GM19238 (cell line): Measurements from ENCODE around the gene PNMT.
A peak's percentile ranks its signal among the peaks of the same experiment; 100 is the strongest.
"Not testable (repeated sequence)": the region's sequence is repeated elsewhere in the genome, so short reads cannot be mapped to it uniquely, and the experiment has no call there.

Source experiments
- DNase-seq: peaks from one replicate; pipeline ENCODE4 v3.0.0; 2011; ENCODE audit warnings: low spot score; ENCODE audit not compliant: insufficient read length

The PNMT gene

DNA sequence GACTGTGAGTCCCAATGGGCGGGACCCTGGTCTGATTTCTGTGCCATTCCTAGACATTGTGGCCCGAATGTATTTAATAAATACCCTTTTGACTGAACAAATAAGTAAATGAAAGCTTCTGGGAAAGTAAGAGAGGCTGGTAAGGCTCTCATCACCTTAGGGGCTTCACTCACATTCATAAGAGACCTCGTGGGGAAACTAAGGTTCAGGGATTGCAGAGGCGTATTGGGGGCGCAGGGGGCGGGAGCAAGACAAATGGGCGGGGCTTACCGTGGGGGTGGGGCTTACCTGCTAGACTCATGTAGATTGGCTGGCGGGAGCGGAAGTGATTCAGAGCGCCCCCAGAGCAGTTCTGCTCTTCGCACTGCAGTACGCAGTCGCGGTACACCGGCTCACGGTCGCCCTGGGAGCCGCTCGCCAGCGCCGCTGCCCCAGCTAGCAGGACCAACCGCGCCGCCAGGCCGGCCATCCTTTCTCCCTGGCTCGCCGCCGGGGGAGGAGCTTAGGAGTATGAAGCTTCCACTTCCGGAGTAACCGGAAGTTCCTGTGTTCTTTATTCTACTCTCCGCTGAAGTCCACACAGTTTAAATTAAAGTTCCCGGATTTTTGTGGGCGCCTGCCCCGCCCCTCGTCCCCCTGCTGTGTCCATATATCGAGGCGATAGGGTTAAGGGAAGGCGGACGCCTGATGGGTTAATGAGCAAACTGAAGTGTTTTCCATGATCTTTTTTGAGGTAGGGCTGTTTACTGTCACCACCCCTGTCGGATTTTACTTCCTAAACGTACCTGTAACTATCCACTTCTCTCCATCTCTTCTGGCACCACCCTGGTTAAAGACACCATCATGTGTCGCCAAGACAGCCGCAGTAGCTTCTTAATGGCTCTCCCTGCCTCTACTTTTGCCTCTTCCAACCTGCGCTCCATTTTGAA lies 19.6 kb downstream of the PNMT start, which contains the start of gene PGAP3:
Gene PGAP3 (minus strand): TSS at position 512 of the 929 bp plus-strand sequence. CDS start 43 bp downstream, at position 469.
- peak; percentile 89 for DNase-seq

DNA sequence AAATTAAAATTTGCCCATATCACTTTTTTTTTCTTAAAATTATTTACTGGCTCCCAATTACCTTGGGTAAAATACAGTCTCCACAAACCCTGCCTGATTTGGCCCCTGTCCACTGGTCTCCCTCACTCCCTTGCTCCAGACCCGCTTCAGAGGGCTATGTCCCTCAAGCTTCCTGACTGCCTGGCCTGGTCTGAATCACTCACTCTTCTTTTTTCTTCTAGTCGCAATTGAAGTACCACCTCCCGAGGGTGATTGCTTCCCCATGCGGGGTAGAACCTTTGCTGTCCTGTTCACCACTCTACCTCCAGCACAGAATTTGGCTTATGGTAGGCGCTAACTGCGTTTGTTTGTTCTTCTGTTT lies 20.2 kb downstream of the PNMT start:
- DNase-seq = no peak

DNA sequence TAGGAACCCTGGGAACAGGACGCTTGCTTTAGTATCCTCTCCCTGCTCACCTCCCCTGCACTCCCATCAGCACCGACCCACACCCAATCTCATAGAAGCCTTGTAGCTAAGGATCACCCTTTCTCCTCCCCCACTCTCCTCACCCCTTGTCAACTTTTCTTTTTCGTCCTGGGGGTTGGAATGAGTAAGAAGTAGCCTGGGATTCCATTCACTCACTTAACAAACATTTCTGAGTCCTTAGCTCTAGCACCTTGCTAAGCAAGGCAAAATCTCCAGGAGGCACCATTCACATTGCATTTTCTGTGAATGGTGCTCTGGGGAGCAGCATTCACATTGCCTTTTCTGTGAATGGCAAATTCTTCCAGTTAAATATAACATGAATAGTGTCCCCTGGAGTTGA lies 20.7 kb downstream of the PNMT start:
- no peak for DNase-seq

DNA sequence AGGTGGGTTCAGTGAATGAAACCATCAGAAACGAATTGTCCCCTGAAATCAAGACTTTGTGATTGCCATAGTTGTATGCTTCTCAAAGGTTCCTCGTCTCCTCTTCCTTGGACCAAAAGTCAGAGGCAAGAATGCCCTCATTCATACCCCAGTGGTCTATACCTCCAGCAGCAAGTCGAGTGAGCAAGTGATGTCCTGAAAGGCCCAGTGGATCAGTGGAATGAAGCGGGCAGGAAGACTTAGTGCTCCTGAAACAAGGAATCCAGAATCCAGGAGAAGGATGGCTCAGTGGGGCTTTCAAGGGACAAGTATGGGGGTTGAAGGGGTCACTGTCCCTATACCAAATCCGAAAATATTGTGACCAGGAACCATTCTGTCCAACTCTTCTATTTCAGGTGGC lies 26.3 kb downstream of the PNMT start:
- DNase-seq = no peak

DNA sequence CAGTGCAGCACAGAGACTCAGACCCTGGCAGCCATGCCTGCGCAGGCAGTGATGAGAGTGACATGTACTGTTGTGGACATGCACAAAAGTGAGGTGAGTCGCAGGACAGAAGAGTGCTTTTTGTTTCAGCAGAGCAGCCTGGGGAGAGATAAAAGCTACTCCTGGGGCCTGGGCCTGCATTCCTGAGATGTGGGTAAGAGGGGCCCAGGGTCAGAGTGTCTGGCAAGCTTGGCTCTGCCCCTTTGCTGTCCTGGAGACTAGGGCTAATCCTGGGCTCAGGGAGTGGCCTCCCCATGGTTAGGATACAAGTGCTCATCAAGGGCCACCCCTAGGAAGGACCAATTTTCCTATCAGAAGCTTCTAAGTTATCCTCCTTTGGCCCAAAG lies 26.8 kb downstream of the PNMT start:
- DNase-seq = no peak

DNA sequence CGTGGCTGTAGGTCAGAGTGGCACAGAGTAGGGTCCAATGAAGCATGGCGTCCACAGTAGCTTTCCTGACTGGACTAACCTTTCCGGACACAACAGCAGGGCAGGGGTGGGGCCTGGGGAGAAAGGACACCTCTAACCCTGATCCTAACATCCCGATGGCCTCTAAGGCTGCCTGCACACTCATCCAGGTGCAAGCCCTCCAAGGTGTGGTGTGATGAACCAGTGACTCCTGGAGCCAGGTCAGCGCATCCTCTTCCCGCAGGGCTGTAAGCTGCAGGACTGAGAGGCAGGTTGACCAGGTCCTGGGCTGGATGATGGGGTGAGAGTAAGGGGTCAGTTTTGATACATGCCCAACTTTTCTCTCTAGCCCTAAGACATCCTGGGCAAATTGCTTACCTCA lies 28.5 kb downstream of the PNMT start:
- no peak for DNase-seq

DNA sequence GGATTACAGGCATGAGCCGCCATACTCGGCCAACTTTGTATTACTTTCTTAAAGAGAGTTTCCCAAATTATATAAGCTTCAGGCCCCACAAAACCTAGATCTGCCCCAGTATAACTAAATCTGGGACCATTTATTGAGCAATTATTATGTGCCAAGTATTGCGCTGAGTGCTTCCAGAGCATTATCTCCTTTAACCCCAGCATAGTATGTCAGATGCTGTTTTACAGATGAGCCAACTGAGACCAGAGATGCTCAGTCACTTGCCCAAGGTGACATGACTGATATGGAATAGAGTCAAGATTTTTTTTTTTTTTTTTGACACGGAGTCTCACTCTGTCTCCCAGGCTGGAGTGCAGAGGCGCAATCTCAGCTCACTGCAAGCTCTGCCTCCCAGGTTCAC lies 29.7 kb downstream of the PNMT start:
- DNase-seq = no peak

DNA sequence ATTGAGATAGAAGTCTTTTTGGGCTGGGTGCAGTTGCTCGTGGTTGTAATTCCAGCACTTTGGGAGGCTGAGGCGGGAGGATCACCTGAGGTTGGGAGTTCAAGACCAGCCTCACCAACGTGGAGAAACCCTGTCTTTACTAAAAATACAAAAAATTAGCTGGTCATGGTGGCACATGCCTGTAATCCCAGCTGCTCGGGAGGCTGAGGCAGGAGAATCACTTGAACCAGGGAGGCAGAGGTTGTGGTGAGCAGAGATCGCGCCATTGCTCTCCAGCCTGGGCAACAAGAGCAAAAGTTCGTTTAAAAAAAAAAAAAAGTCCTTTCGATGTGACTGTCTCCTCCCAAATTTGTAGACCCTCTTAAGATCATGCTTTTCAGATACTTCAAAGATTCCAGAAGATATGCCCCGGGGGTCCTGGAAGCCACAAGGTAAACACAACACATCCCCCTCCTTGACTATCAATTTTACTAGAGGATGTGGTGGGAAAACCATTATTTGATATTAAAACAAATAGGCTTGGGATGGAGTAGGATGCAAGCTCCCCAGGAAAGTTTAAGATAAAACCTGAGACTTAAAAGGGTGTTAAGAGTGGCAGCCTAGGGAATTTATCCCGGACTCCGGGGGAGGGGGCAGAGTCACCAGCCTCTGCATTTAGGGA lies 31.0 kb downstream of the PNMT start:
- DNase-seq = not testable (repeated sequence)

DNA sequence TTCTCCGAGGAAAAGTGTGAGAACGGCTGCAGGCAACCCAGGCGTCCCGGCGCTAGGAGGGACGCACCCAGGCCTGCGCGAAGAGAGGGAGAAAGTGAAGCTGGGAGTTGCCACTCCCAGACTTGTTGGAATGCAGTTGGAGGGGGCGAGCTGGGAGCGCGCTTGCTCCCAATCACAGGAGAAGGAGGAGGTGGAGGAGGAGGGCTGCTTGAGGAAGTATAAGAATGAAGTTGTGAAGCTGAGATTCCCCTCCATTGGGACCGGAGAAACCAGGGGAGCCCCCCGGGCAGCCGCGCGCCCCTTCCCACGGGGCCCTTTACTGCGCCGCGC lies 31.5 kb downstream of the PNMT start, which contains the start of gene ERBB2:
Gene ERBB2 (plus strand): TSS at position 247 of the 330 bp plus-strand sequence. CDS start 175 bp downstream, outside the sequence.
- no peak for DNase-seq

DNA sequence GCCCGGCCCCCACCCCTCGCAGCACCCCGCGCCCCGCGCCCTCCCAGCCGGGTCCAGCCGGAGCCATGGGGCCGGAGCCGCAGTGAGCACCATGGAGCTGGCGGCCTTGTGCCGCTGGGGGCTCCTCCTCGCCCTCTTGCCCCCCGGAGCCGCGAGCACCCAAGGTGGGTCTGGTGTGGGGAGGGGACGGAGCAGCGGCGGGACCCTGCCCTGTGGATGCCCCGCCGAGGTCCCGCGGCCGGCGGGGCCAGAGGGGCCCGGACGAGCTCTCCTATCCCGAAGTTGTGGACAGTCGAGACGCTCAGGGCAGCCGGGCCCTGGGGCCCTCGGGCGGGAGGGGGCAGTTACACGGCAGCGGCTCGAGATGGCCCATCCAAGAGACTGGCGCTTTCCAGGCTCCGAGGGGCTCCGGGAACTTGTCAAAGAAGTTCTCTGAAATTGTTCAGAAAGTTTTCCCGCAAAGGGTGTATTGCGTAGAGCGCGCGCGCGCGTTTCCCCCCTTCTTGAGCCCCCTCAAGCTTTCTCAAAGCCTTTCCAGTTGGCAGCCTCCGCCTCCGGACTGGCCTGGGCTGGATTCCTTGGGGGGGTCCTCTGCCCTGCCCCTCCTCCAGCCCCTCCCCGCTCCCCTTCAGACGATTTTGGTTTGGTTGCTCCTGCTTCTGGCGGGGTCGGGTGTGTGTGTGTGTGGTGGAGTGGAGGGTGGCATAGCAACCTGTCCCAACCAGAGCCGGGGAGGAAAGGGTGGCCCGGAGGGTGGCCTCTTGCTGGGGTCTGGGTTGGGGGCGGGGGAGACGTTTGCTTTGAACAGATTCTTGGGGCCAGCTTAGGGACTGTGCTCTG lies 32.1 kb downstream of the PNMT start:
- no peak for DNase-seq

DNA sequence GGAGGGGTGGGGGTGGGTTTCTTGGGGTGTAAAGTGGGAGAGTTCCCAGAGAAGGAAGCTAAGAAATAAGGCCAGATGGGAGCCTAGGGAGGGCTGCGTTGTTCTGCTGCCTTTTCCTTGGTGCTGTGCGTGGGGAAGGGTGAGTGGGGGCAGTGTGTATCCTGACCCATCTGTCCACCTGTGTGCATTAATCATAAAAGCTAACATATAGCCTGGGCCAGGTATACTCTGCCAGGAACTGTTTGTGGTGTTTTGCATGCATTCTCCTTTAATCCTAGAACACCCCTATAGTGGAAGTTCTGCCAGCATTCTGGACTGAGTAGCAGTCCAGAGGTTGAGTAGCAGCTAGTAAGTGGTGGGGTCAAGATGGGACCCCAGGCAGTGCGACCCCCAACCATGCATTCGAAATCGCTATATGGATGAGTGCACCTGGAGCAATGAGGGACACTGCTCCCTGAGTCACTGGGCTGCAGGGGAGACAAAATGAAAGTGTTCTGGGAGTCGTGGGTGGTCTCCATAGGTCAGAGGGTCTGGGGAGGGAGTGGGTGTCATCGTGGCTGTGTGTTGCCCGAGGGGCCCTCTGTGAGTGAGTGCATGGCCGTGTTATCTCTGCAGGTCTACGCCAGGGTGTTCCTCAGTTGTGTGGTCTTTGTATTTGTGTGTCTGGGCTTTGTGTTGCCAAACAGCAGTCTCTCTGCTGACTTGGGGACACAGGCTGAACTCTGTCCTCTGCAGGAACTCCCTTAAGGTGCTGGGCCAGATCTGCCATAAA lies 32.9 kb downstream of the PNMT start:
- DNase-seq = no peak

DNA sequence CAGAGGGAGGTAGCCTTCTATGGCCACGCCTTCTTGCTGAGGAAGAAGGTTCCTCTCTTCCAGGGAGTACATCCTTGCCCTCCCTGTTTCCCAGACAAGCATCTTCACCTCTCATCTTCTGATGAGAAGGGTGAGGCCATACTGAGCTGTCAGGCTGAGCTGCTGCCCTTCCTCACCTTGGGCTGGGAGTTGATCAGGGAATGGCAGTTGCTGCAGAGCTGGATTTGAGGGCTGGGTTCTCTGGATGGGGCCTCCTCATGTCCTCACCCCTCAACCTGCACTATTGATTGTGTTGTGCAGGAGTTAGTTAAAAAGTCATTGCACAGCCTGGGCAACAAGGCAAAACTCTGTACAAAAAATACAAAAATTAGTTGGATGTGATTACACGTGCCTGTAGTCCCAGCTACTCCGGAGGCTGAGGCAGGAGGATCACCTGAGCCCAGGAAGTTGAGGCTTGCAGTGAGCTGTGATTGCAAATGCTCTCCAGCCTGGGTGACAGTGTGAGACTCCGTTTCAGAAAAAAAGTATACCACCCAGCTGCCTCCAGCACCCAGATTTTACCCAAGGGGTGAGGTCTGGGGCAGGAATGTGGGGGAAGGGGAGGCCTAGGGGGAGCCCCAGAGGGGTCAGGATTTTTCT lies 33.6 kb downstream of the PNMT start:
- DNase-seq = no peak

DNA sequence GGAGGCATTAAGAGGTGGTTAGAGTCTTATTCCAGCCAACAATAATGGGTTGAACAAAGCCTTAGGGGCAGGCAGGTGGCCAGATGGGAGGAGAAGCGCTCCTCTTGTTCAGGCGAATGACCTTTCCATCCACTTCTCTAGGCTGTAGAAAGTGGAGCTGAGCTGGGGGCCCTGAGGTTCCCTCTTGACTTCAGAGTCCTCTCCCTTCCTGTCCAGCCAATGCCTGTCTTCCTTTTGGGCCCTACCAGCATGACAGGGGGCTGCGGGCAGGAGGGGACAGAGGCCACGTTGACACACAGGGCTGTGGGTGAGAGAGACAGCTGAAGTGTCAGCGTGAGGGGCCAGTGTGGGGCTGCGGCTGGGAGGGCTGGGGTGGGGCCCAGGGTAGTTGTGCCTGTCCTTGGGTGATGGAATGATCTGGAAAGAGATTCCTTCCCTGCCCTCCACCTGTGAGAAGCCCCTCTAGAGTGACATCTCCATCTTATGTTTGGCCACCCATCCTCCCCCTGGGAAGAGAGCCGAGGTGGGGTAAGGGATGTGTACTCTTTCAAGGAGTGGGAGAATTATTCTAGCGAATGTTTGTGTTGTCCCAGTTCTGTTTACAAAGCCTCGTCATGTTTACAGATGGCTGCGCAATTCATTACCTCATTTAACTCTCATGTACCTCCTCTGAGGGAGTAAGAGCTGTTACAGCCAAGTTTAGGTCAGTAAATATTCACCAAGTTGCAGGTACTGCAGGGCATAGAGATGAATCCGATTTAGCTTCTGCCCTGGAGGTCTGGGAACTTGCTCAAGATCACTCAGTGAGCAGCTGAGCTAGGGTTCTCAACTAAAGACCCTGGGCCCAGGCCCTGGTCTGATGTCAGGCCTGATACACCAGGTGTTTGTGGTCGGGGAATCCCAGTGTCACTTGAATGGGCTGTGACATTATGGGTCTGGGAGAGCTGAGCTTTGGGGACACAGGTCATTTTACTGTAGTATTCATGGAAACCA lies 34.9 kb downstream of the PNMT start:
- DNase-seq = peak; percentile 47

DNA sequence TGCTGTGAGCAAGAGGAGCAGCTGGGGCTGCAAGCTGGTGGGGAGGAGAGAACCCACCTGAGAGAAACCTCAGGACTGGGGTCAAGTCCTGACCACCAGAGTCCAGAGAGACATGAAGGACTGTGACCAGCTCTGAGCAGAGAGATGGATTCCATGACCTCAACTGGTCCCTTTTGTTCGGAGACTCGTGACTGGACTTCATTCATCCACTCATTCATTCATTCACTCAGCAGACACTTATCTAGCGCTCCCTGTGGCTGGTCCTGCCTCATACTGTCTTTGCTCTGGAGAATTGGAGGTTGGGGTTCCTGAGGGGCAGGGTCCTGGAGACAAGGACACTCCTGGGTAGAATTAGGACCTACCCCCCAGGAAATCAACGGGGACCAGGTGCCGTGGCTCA lies 35.7 kb downstream of the PNMT start:
- no peak for DNase-seq

DNA sequence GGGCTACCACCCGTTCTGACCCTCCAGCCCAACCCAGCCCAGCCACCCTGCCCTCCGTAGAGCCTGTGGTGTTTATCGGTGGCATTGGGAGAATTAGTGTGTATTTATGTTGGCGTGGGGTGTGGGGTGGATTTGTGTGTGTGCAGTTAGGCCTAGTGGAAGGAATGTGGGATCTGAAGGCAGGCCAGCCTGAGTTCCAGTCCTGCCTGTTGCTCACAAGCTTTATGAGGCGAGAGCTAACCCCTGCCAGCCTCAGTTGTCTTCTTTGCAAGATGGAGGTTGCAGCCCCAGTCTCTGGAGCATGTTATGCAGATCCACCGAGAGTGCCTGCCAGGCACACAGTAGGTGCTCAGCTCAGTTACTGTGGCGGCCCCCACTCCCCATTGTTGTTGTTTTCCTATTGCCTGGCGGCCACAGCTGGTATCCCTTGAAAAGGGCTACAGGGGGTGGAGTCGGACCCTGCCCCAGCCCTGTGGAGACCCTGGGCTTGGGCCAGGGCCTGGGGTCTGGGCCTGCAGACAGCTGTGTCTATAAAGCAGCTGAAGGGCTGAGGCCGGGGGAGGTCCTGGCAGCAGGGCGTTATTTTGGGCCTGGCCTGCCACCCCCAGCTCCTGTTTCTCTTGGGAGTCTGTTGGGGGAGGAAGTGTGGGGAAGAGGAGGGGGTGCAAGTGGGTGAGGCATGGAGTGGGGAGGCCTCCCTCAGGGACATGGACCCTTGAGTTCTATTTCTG lies 36.7 kb downstream of the PNMT start:
- no peak for DNase-seq

DNA sequence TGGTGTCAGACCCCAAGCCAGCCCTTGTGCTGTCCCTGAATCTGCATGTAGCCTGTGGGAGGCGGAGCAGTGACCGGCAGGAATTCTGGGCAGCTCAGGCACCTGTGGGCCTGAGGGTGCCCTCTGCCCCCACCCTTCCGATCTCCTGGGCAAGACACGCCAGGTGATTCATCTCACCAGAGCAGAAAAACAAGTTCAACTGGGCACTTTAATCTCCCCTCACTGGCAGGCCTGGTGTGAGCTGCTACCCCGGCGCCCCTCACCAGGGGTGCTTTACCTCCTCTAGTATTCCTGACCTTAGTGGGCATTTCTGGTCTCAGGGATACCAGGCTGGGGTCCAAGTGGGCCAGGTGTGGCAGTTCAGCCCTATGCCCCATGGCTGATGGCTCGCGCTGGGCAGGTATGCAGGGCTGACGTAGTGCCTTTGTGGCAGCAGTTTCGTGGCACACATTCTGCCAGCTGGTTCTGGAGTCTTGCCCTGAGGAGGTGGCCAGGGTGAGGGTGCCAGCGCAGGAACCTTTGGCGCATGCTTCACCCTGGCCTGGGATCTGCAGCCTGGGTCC lies 37.6 kb downstream of the PNMT start:
- DNase-seq = no peak

DNA sequence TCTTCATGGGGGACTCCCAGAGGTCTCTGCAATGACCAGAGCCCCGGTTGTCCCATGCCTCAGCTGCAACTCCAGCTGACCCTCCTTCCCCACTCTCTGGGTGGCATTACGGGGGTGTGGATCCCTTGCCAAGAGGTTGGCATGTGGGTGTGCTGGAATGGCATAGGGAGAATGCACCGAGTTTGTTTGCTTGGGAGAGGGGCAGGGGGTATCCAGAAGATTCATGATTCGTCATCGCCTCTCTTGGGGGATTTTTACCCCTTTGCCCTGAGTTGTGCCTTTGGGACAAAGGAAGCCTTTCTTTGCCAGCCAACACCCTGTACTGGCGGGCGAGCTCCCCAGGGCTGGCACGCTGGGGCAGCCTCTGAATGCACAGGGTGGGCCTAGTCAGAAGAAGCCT lies 38.1 kb downstream of the PNMT start:
- no peak for DNase-seq

DNA sequence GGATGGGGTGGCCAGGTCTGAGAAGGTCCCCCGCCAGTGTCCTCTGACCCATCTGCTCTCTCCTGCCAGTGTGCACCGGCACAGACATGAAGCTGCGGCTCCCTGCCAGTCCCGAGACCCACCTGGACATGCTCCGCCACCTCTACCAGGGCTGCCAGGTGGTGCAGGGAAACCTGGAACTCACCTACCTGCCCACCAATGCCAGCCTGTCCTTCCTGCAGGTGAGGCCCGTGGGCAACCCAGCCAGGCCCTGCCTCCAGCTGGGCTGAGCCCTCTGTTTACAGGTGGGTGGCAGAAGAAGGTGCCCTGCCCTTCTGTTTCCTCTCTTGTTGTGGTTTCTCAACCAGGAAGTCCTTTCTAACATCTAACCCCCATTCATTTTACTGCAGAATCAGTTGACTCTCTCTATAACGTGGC lies 38.7 kb downstream of the PNMT start:
- no peak for DNase-seq
